Retinal pigment epithelial cell (primary cell): Measurements from ENCODE around the gene KEL.

Experiments used
- DNase-seq: peaks from one replicate; pipeline ENCODE4 v3.0.0-alpha.2; 2010; ENCODE audit warnings: low read depth
- H3K4me3 ChIP-seq: 2 replicates; pipeline ENCODE4 v1.5.1; 2011; ENCODE audit warnings: mild to moderate bottlenecking, low read length, control low read depth, moderate library complexity
- CTCF ChIP-seq: conservative IDR thresholded peaks from 2 replicates; pipeline ENCODE4 v1.5.1; 2011; ENCODE audit warnings: low read depth, low read length, control low read depth, inconsistent platforms

The KEL gene

GRCh38 chr7:142901426-142902259, 60.5 kb downstream of the KEL start:
- TF ChIP-seq CTCF, result no peak
- H3K4me3 ChIP-seq, result no peak overlapping the region
- no peak for DNase-seq

- DNase-seq, result no peak
Observed at GRCh38 chr7:142899661-142900060, 62.5 kb downstream of the KEL start.

GRCh38 chr7:142898377-142899170, 63.6 kb downstream of the KEL start:
- H3K4me3 ChIP-seq, result no peak overlapping the region
- no peak for DNase-seq
- no peak for TF ChIP-seq CTCF

More at GRCh38 chr7:142899661-142900060, 62.5 kb downstream of the KEL start:
- H3K4me3 ChIP-seq, result no peak overlapping the region
- no peak for TF ChIP-seq CTCF

GRCh38 chr7:142897691-142898090, 64.5 kb downstream of the KEL start:
- no peak overlapping the region for H3K4me3 ChIP-seq
- no peak for TF ChIP-seq CTCF
- DNase-seq, result no peak

- TF ChIP-seq CTCF, result no peak
- no peak overlapping the region for H3K4me3 ChIP-seq
- no peak for DNase-seq
Observed at GRCh38 chr7:142896741-142897379, 65.3 kb downstream of the KEL start.

- no peak for DNase-seq
- TF ChIP-seq CTCF, result no peak
- no peak overlapping the region for H3K4me3 ChIP-seq
Observed at GRCh38 chr7:142896151-142896550, 66.0 kb downstream of the KEL start.
